ENCODE results near the gene ACSL1.

ACSL1 gene

GRCh38 chr4:184751585-184751956 lies 74.2 kb downstream of the ACSL1 start:
- Histone ChIP-seq H3K79me2 (ENCODE audit: insufficient read depth, low read length) (no peaks in the 10 kb centered on the region), H3K9ac (ENCODE audit: low read length) (no peak overlapping the region), H3F3A (ENCODE audit: insufficient read depth) (no peaks in the 10 kb centered on the region), H3K9me3 (ENCODE audit: insufficient read depth, low read length) (no peaks in the 10 kb centered on the region), H2AFZ (ENCODE audit: low read depth, low read length, severe bottlenecking) (no peak overlapping the region), H3K36me3 (ENCODE audit: low read length) (no peaks in the 10 kb centered on the region), H3K27ac (ENCODE audit: low read depth, low read length) (no peak overlapping the region), H3K4me3 (ENCODE audit: insufficient read depth, low read length, poor library complexity, severe bottlenecking) (no peak overlapping the region), H4K20me1 (ENCODE audit: low read depth, low read length) (no peaks in the 10 kb centered on the region), H3K9me2 (replicated peaks; ENCODE audit: insufficient read depth, low read length) (no peaks in the 10 kb centered on the region), H3K4me2 (ENCODE audit: low read depth, low read length, poor library complexity, severe bottlenecking) (no peak overlapping the region), H3K27me3 (ENCODE audit: low read length) (no peaks in the 10 kb centered on the region)
- TF ChIP-seq EZH2phosphoT487 (conservative IDR thresholded peaks at IDR 0.05; ENCODE audit: low read length) (no peak), CTCF (IDR thresholded peaks at IDR 0.05; ENCODE audit: insufficient read depth, low read length, poor library complexity, severe bottlenecking) (no peak)

GRCh38 chr4:184750926-184751584 lies 74.7 kb downstream of the ACSL1 start:
- TF ChIP-seq CTCF (IDR thresholded peaks at IDR 0.05; ENCODE audit: insufficient read depth, low read length, poor library complexity, severe bottlenecking): no peak
- TF ChIP-seq EZH2phosphoT487 (conservative IDR thresholded peaks at IDR 0.05; ENCODE audit: low read length): no peak
- Histone ChIP-seq H3K9ac (ENCODE audit: low read length) (no peak overlapping the region), H3K27me3 (ENCODE audit: low read length) (no peaks in the 10 kb centered on the region), H3K36me3 (ENCODE audit: low read length) (no peaks in the 10 kb centered on the region), H3K79me2 (ENCODE audit: insufficient read depth, low read length) (no peaks in the 10 kb centered on the region), H3F3A (ENCODE audit: insufficient read depth) (no peaks in the 10 kb centered on the region), H4K20me1 (ENCODE audit: low read depth, low read length) (no peaks in the 10 kb centered on the region), H2AFZ (ENCODE audit: low read depth, low read length, severe bottlenecking) (no peak overlapping the region), H3K9me2 (replicated peaks; ENCODE audit: insufficient read depth, low read length) (no peaks in the 10 kb centered on the region), H3K4me3 (ENCODE audit: insufficient read depth, low read length, poor library complexity, severe bottlenecking) (no peak overlapping the region), H3K4me2 (ENCODE audit: low read depth, low read length, poor library complexity, severe bottlenecking) (no peak overlapping the region), H3K27ac (ENCODE audit: low read depth, low read length) (no peak overlapping the region), H3K9me3 (ENCODE audit: insufficient read depth, low read length) (no peaks in the 10 kb centered on the region)

- no peaks in the 10 kb centered on the region for H4K20me1 ChIP-seq (ENCODE audit: low read depth, low read length)
- no peak overlapping the region for H3K27ac ChIP-seq (ENCODE audit: low read depth, low read length)
- TF ChIP-seq EZH2phosphoT487 (conservative IDR thresholded peaks at IDR 0.05; ENCODE audit: low read length) (no peak), CTCF (IDR thresholded peaks at IDR 0.05; ENCODE audit: insufficient read depth, low read length, poor library complexity, severe bottlenecking) (no peak)
- H3K9me2 ChIP-seq (replicated peaks; ENCODE audit: insufficient read depth, low read length): no peaks in the 10 kb centered on the region
- H3K4me2 ChIP-seq (ENCODE audit: low read depth, low read length, poor library complexity, severe bottlenecking): no peak overlapping the region
- no peaks in the 10 kb centered on the region for H3K36me3 ChIP-seq (ENCODE audit: low read length)
- no peaks in the 10 kb centered on the region for H3K79me2 ChIP-seq (ENCODE audit: insufficient read depth, low read length)
- no peak overlapping the region for H3K4me3 ChIP-seq (ENCODE audit: insufficient read depth, low read length, poor library complexity, severe bottlenecking)
- H3K27me3 ChIP-seq (ENCODE audit: low read length): no peaks in the 10 kb centered on the region
- no peak overlapping the region for H3K9ac ChIP-seq (ENCODE audit: low read length)
- no peaks in the 10 kb centered on the region for H3F3A ChIP-seq (ENCODE audit: insufficient read depth)
- H2AFZ ChIP-seq (ENCODE audit: low read depth, low read length, severe bottlenecking): no peak overlapping the region
- H3K9me3 ChIP-seq (ENCODE audit: insufficient read depth, low read length): no peaks in the 10 kb centered on the region
These were observed 77.5 kb downstream of the ACSL1 start for GRCh38 chr4:184748251-184748652.

Measured in SU-DHL-6 (cell line).